ENCODE data around the gene FAM241A. TPM values are rescaled to one million over a fixed set of nuclear protein-coding genes. Genes with fewer than 3 reads are reported as not detected.

Gene FAM241A
- total and polyA plus RNA-seq, 2 of the 13 experiments (the other 11 are each of a cell fraction or from before 2014, with no cell fraction given) = 0.61 to 0.69 TPM

GRCh38 chr4:112145790-112146501 is 692 bp downstream of the FAM241A start (continued):
- TF ChIP-seq GLI4 (CRISPR knock-in tag; IDR thresholded peaks at IDR 0.05; ENCODE audit: borderline replicate concordance) (0 out of 2 replicates have a peak, but pooled peaks have one; percentile 42), NFAT5 (CRISPR knock-in tag; IDR thresholded peaks at IDR 0.05) (no peak), SIN3A (IDR thresholded peaks at IDR 0.05; ENCODE audit: borderline replicate concordance, low read depth, low read length) (peak; percentile 27; the same call in 1 of the 2 replicates), THAP9 (CRISPR knock-in tag; IDR thresholded peaks at IDR 0.05; ENCODE audit: borderline replicate concordance) (no peak), RAD21 (CRISPR knock-in tag; IDR thresholded peaks at IDR 0.05) (0 out of 2 replicates have a peak, but pooled peaks have one; percentile 3), ZNF138 (CRISPR knock-in tag; IDR thresholded peaks at IDR 0.05; ENCODE audit: low read depth) (peak; percentile 4; the same call in 1 of the 2 replicates), IKZF1 (IDR thresholded peaks at IDR 0.05) (no peak), SOX6 (IDR thresholded peaks at IDR 0.05) (no peak), SOX6 (CRISPR knock-in tag; IDR thresholded peaks at IDR 0.05) (0 out of 2 replicates have a peak, but pooled peaks have one; percentile 22), FOXA1 (IDR thresholded peaks at IDR 0.05) (no peak), FOXA1 (CRISPR knock-in tag; IDR thresholded peaks at IDR 0.05) (no peak), NCOA2 (CRISPR knock-in tag; IDR thresholded peaks at IDR 0.05) (no peak), SETDB1 (CRISPR knock-in tag; IDR thresholded peaks at IDR 0.05; ENCODE audit: borderline replicate concordance) (no peak), THAP8 (CRISPR knock-in tag; IDR thresholded peaks at IDR 0.05; ENCODE audit: borderline replicate concordance) (no peak), EEA1 (CRISPR knock-in tag; IDR thresholded peaks at IDR 0.05; ENCODE audit: borderline replicate concordance) (no peak), ZMYM4 (CRISPR knock-in tag; IDR thresholded peaks at IDR 0.05) (no peak), MBNL3 (CRISPR knock-in tag; conservative IDR thresholded peaks at IDR 0.05) (no peak), ZNF775 (CRISPR knock-in tag; IDR thresholded peaks at IDR 0.05; ENCODE audit: borderline replicate concordance) (0 out of 2 replicates have a peak, but pooled peaks have one; percentile 19), THAP11 (CRISPR knock-in tag; IDR thresholded peaks at IDR 0.05) (no peak), MED13 (CRISPR knock-in tag; IDR thresholded peaks at IDR 0.05) (0 out of 2 replicates have a peak, but pooled peaks have one; percentile 25), TAF1 (CRISPR knock-in tag; IDR thresholded peaks at IDR 0.05) (no peak), ZNF83 (CRISPR knock-in tag; IDR thresholded peaks at IDR 0.05; ENCODE audit: borderline replicate concordance) (no peak), SPEN (CRISPR knock-in tag; IDR thresholded peaks at IDR 0.05; ENCODE audit: low read depth) (peak; percentile 4; the same call in 1 of the 2 replicates)

Measured in HepG2 (cell line).